Coronary artery (tissue), 2 donors: ENCODE measurements around the gene KCNMA1.

Experiments
- DNase-seq: peaks from one replicate; pipeline ENCODE4 v3.0.0-alpha.2; 2017; ENCODE audit warnings: low spot score
- H3K27ac ChIP-seq, 2 donors: fragments of 200-600 bp; sonication (generic); one replicate each; pipeline ENCODE4 v1.5.1; 2016 to 2019
- H3K4me3 ChIP-seq: fragments of 200-600 bp; sonication (generic); 2 replicates; pipeline ENCODE4 v1.5.1; 2016; ENCODE audit warnings: mild to moderate bottlenecking, moderate library complexity
- CTCF ChIP-seq: fragments of 200-600 bp; sonication (generic); IDR thresholded peaks from one replicate; pipeline ENCODE4 v1.5.1; 2019; ENCODE audit warnings: antibody characterized with exemption

KCNMA1 gene

GRCh38 chr10:77552252-77552651 lies 85.4 kb downstream of the KCNMA1 start:
- peak; percentile 54 for DNase-seq
- no peak for TF ChIP-seq CTCF
- H3K4me3 ChIP-seq, result no peak overlapping the region
- H3K27ac ChIP-seq, result peak overlapping the region; percentile 42 to 76

GRCh38 chr10:77550378-77550777 lies 87.2 kb downstream of the KCNMA1 start:
- Histone ChIP-seq H3K4me3 (no peak overlapping the region), H3K27ac (peak overlapping the region; percentile 63 to 76)
- DNase-seq, result peak; percentile 87
- no peak for TF ChIP-seq CTCF

- TF ChIP-seq CTCF, result no peak
- peak overlapping the region in 1 of 2 donors; percentile 76 for H3K27ac ChIP-seq
- no peak overlapping the region for H3K4me3 ChIP-seq
These were observed 88.9 kb downstream of the KCNMA1 start for GRCh38 chr10:77548671-77549070.

GRCh38 chr10:77548157-77548556 lies 89.5 kb downstream of the KCNMA1 start:
- peak overlapping the region in 1 of 2 donors; percentile 76 for H3K27ac ChIP-seq
- no peak for DNase-seq
- TF ChIP-seq CTCF, result no peak
- H3K4me3 ChIP-seq, result no peak overlapping the region

More at GRCh38 chr10:77548671-77549070, 88.9 kb downstream of the KCNMA1 start:
- DNase-seq, result no peak

GRCh38 chr10:77547307-77548050 lies 90.1 kb downstream of the KCNMA1 start:
- no peak for DNase-seq
- no peak overlapping the region for H3K4me3 ChIP-seq
- no peak overlapping the region for H3K27ac ChIP-seq
- no peak for TF ChIP-seq CTCF

GRCh38 chr10:77546042-77546441 lies 91.6 kb downstream of the KCNMA1 start:
- Histone ChIP-seq H3K27ac (peak overlapping the region; percentile 5 to 47), H3K4me3 (no peak overlapping the region)
- TF ChIP-seq CTCF, result no peak
- no peak for DNase-seq

DNA sequence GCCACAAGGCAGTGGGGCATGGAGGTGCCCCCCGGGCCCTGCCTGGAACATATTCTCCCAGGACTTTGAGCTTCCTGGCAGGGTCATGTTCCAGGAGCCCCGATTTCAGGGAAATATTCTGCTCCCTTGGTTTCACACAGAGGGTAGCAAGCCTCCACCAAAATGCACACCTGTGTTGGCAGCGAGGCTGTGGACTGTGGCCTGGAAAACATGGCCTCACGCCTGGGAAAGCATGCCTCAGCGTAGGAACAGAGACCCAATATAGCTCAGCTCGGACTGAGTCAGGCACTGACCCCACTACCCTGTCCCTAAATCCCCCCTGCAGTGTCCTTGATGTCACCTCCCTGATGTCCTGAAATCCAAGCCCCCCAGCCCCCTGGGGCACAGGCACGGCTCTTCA lies 92.0 kb downstream of the KCNMA1 start:
- Histone ChIP-seq H3K27ac (peak overlapping the region; percentile 5 to 47), H3K4me3 (no peak overlapping the region)
- no peak for TF ChIP-seq CTCF
- no peak for DNase-seq
